Peyer's patch (tissue), 4 donors: ENCODE results near the gene PAK1. TPM values are rescaled to one million over a fixed set of nuclear protein-coding genes. Genes with fewer than 3 reads are reported as not detected.

Experiments
- DNase-seq, 3 donors: peaks; one replicate each; pipeline ENCODE4 v3.0.0-alpha.2; 2017 to 2019
- H3K27ac ChIP-seq, 4 donors: fragments of 200-600 bp; sonication (generic); one replicate each; pipeline ENCODE4 v1.5.1; 2016 to 2019
- H3K27me3 ChIP-seq, 2 donors: fragments of 200-600 bp; sonication (generic); one replicate each; pipeline ENCODE4 v1.5.1; 2019
- H3K36me3 ChIP-seq, 3 donors: fragments of 200-600 bp; sonication (generic); one replicate each; pipeline ENCODE4 v1.5.1; 2016 to 2019
- H3K4me1 ChIP-seq, 4 donors: fragments of 200-600 bp; sonication (generic); one replicate each; pipeline ENCODE4 v1.5.1; 2016 to 2019
- H3K4me3 ChIP-seq, 4 donors: fragments of 200-600 bp; sonication (generic); 1 replicate in 3 of 4; 2 replicates in 1 of 4; pipeline ENCODE4 v1.5.1; 2016 to 2019; ENCODE audit warnings: mild to moderate bottlenecking in 1 of 4
- H3K9me3 ChIP-seq, 4 donors: fragments of 200-600 bp; sonication (generic); one replicate each; pipeline ENCODE4 v1.5.1; 2016 to 2019; ENCODE audit warnings: mild to moderate bottlenecking in 1 of 4
- POLR2A ChIP-seq, 2 donors: fragments of 450-650 bp; IDR thresholded peaks; one replicate each; pipeline ENCODE4 v1.5.1; 2017; ENCODE audit warnings: antibody characterized with exemption in 2 of 2, mild to moderate bottlenecking in 2 of 2, moderate library complexity in 2 of 2
- total RNA-seq, 4 donors: library from RNA; depleted of rRNA; stranded (reverse); fragments of >200 nt; gene quantifications; one replicate each; pipeline ENCODE4 v1.1.0, GENCODE V29; 2016
- TF ChIP-seq, protein P1 (sequence below), 6 experiments: fragments of 450-650 bp in 4 of 6; fragments of 200-600 bp in 2 of 6; sonication (generic) in 1 of 6; IDR thresholded peaks; one replicate each; pipeline ENCODE4 v1.5.1; 2017 to 2019; ENCODE audit warnings: antibody characterized with exemption in 6 of 6, mild to moderate bottlenecking in 3 of 6, moderate library complexity in 1 of 6

The PAK1 gene
- total RNA-seq, 4 donors from 2014 or later: 60.2 to 127 (median 103) TPM

- H3K27me3 ChIP-seq: no peaks in the 10 kb centered on the region
- H3K27ac ChIP-seq: no peak overlapping the region
- TF ChIP-seq, protein P1, sequence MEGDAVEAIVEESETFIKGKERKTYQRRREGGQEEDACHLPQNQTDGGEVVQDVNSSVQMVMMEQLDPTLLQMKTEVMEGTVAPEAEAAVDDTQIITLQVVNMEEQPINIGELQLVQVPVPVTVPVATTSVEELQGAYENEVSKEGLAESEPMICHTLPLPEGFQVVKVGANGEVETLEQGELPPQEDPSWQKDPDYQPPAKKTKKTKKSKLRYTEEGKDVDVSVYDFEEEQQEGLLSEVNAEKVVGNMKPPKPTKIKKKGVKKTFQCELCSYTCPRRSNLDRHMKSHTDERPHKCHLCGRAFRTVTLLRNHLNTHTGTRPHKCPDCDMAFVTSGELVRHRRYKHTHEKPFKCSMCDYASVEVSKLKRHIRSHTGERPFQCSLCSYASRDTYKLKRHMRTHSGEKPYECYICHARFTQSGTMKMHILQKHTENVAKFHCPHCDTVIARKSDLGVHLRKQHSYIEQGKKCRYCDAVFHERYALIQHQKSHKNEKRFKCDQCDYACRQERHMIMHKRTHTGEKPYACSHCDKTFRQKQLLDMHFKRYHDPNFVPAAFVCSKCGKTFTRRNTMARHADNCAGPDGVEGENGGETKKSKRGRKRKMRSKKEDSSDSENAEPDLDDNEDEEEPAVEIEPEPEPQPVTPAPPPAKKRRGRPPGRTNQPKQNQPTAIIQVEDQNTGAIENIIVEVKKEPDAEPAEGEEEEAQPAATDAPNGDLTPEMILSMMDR (IDR thresholded peaks at IDR 0.05): no peak
- no peak for TF ChIP-seq POLR2A (IDR thresholded peaks at IDR 0.05)
- H3K4me1 ChIP-seq: peaks cover 0 to 8% (median 0%) of the 10 kb centered on the region in 4 donors
- no peak overlapping the region for H3K4me3 ChIP-seq
- DNase-seq: no peak
- H3K36me3 ChIP-seq: no peaks in the 10 kb centered on the region
- H3K9me3 ChIP-seq: no peaks in the 10 kb centered on the region
These were observed 122.5 kb downstream of the PAK1 start for GRCh38 chr11:77351281-77351886.

- peaks cover 0 to 15% (median 0%) of the 10 kb centered on the region in 3 donors for H3K36me3 ChIP-seq
- no peak overlapping the region for H3K27ac ChIP-seq
These were observed 125.9 kb downstream of the PAK1 start for GRCh38 chr11:77347948-77348347.

DNA sequence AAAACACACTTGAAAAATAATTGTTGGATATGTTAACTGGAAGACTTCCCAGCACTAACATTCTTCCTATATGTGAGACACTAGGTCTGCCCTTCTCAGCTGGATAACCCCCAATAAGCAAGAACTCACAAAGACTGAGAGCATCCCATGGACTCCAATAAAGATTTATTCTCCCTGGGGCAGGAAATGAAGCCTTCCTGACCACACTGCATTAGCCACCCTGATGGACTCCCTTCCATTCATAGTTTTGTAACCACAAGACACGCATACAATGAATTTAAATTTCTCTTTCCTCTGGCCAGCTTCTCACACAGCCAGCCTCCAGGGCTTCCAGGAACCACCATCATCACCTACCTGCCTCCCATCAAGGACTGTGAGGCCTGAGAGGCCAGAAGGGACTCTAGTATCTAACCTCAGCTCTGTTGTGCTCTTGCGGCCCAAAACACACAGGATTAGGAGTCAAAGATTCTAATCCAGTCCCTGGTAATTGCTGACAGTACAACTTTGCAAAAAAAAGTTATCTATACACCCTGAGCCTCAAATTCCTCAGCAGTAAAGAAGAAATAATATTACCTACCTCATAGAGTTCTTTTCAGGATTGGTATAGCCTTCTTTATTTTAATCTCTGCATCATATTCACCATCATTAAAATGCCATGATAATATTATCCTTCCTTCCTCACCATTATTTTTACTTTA lies 126.8 kb downstream of the PAK1 start:
- peaks cover 0 to 20% (median 0%) of the 10 kb centered on the region in 3 donors for H3K36me3 ChIP-seq
- no peaks in the 10 kb centered on the region for H3K27me3 ChIP-seq
- H3K4me1 ChIP-seq: no peaks in the 10 kb centered on the region
- no peaks in the 10 kb centered on the region for H3K9me3 ChIP-seq
- no peak for TF ChIP-seq POLR2A (IDR thresholded peaks at IDR 0.05)
- TF ChIP-seq, protein P1 (IDR thresholded peaks at IDR 0.05): no peak
- no peak overlapping the region for H3K4me3 ChIP-seq
- no peak for DNase-seq
- no peak overlapping the region for H3K27ac ChIP-seq

More at GRCh38 chr11:77347948-77348347, 125.9 kb downstream of the PAK1 start:
- TF ChIP-seq POLR2A (IDR thresholded peaks at IDR 0.05): no peak
- TF ChIP-seq, protein P1 (IDR thresholded peaks at IDR 0.05): no peak
- no peaks in the 10 kb centered on the region for H3K9me3 ChIP-seq
- no peaks in the 10 kb centered on the region for H3K27me3 ChIP-seq
- peaks cover 0 to 2% (median 0%) of the 10 kb centered on the region in 4 donors for H3K4me1 ChIP-seq
- no peak overlapping the region for H3K4me3 ChIP-seq
- DNase-seq: no peak

GRCh38 chr11:77345621-77346020 lies 128.3 kb downstream of the PAK1 start:
- TF ChIP-seq, protein P1 (IDR thresholded peaks at IDR 0.05): no peak
- TF ChIP-seq POLR2A (IDR thresholded peaks at IDR 0.05): no peak
- H3K27me3 ChIP-seq: no peaks in the 10 kb centered on the region
- H3K4me1 ChIP-seq: no peaks in the 10 kb centered on the region
- H3K36me3 ChIP-seq: peaks cover 0 to 34% (median 0%) of the 10 kb centered on the region in 3 donors
- no peak overlapping the region for H3K27ac ChIP-seq
- DNase-seq: no peak
- H3K9me3 ChIP-seq: no peaks in the 10 kb centered on the region
- no peak overlapping the region for H3K4me3 ChIP-seq

- Histone ChIP-seq H3K27me3 (no peaks in the 10 kb centered on the region), H3K9me3 (no peaks in the 10 kb centered on the region), H3K4me1 (no peaks in the 10 kb centered on the region), H3K4me3 (no peak overlapping the region), H3K27ac (no peak overlapping the region), H3K36me3 (peaks cover 0 to 54% (median 0%) of the 10 kb centered on the region in 3 donors)
- DNase-seq: no peak
- TF ChIP-seq POLR2A (IDR thresholded peaks at IDR 0.05): no peak
- TF ChIP-seq, protein P1 (IDR thresholded peaks at IDR 0.05): no peak
These were observed 133.4 kb downstream of the PAK1 start for GRCh38 chr11:77340501-77340900.
